ENCODE results near the gene RBAK. TPM values are rescaled to one million over a fixed set of nuclear protein-coding genes. Genes with fewer than 3 reads are reported as not detected.
"Not testable (repeated sequence)": the region's sequence is repeated elsewhere in the genome, so short reads cannot be mapped to it uniquely, and the experiment has no call there.

Gene RBAK
- total RNA-seq, 1 experiment from 2014 or later = 14.5 TPM

- TF ChIP-seq, protein P1, sequence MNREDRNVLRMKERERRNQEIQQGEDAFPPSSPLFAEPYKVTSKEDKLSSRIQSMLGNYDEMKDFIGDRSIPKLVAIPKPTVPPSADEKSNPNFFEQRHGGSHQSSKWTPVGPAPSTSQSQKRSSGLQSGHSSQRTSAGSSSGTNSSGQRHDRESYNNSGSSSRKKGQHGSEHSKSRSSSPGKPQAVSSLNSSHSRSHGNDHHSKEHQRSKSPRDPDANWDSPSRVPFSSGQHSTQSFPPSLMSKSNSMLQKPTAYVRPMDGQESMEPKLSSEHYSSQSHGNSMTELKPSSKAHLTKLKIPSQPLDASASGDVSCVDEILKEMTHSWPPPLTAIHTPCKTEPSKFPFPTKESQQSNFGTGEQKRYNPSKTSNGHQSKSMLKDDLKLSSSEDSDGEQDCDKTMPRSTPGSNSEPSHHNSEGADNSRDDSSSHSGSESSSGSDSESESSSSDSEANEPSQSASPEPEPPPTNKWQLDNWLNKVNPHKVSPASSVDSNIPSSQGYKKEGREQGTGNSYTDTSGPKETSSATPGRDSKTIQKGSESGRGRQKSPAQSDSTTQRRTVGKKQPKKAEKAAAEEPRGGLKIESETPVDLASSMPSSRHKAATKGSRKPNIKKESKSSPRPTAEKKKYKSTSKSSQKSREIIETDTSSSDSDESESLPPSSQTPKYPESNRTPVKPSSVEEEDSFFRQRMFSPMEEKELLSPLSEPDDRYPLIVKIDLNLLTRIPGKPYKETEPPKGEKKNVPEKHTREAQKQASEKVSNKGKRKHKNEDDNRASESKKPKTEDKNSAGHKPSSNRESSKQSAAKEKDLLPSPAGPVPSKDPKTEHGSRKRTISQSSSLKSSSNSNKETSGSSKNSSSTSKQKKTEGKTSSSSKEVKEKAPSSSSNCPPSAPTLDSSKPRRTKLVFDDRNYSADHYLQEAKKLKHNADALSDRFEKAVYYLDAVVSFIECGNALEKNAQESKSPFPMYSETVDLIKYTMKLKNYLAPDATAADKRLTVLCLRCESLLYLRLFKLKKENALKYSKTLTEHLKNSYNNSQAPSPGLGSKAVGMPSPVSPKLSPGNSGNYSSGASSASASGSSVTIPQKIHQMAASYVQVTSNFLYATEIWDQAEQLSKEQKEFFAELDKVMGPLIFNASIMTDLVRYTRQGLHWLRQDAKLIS (CRISPR knock-in tag; IDR thresholded peaks at IDR 0.05; ENCODE audit: borderline replicate concordance) = no peak
- TF ChIP-seq TEAD4 (CRISPR knock-in tag; IDR thresholded peaks at IDR 0.05) = no peak
- TF ChIP-seq ATF3 (CRISPR knock-in tag; conservative IDR thresholded peaks at IDR 0.05) = no peak
- no peak for TF ChIP-seq CREB1 (CRISPR knock-in tag; IDR thresholded peaks at IDR 0.05)
Measured at GRCh38 chr7:5083311-5083711, 37.7 kb downstream of the RBAK start (continued).

DNA sequence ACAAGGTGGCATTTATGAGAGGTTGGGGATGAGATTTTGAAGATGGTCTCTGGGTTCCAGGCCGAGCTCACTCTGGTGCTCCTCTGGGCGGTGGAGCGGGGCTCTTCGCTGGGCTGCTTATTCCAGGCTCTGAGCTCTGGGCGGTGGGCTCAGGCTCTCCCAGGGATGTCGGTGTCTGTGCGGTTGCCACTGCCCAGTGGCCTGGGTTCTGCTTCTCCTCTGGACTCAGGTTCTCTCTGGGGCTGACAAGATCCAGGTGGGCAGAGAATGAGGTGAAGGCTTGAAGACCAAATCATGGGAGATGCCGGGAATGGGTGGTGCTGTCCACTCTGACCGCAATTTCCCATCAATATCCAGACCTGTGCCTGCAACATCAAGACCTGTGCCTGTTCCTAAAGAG, 40.6 kb downstream of the RBAK start:
- CTCF ChIA-PET = interaction anchor here (0.6 to 5.2 kb wide), 8 partner anchors 112 to 294 kb away, joined by 3 to 34 read pairs (median 6); partner anchors contain the start of gene RADIL
- peaks cover 6% of the 10 kb centered on the region; the same call in 1 of the 2 replicates for H3K4me1 Mint-ChIP-seq
- POLR2A ChIA-PET = no interaction called here
- peaks cover 3% of the 10 kb centered on the region for H3K9me3 Mint-ChIP-seq
- no peaks in the 10 kb centered on the region for H3K36me3 Mint-ChIP-seq
- H3K27ac Mint-ChIP-seq = no peak overlapping the region
- ATAC-seq (no peak), DNase-seq (ENCODE audit: low spot score) (no peak)
- peaks cover 19% of the 10 kb centered on the region for H3K27me3 Mint-ChIP-seq (ENCODE audit: low read depth)
- no peak overlapping the region for H3K4me3 Mint-ChIP-seq
- TF ChIP-seq NR3C1 (CRISPR knock-in tag; conservative IDR thresholded peaks at IDR 0.05; ENCODE audit: low read depth) = no peak
- no peak for TF ChIP-seq MYBL2 (CRISPR knock-in tag; IDR thresholded peaks at IDR 0.05)
- no peak for TF ChIP-seq ZNF671 (CRISPR knock-in tag; IDR thresholded peaks at IDR 0.05)
- TF ChIP-seq ZNF232 (CRISPR knock-in tag; IDR thresholded peaks at IDR 0.05) = no peak
- no peak for TF ChIP-seq ZNF317 (CRISPR knock-in tag; IDR thresholded peaks at IDR 0.05; ENCODE audit: borderline replicate concordance, low read depth)
- no peak for TF ChIP-seq JAZF1 (CRISPR knock-in tag; IDR thresholded peaks at IDR 0.05)
- TF ChIP-seq PRRX2 (CRISPR knock-in tag; IDR thresholded peaks at IDR 0.05) = no peak
- no peak for TF ChIP-seq USF2 (CRISPR knock-in tag; IDR thresholded peaks at IDR 0.05)
- TF ChIP-seq SMAD4 (CRISPR knock-in tag; IDR thresholded peaks at IDR 0.05) = no peak
- TF ChIP-seq E2F5 (CRISPR knock-in tag; IDR thresholded peaks at IDR 0.05) = no peak
- no peak for TF ChIP-seq NR2C2 (CRISPR knock-in tag; IDR thresholded peaks at IDR 0.05)
- TF ChIP-seq, protein P2, sequence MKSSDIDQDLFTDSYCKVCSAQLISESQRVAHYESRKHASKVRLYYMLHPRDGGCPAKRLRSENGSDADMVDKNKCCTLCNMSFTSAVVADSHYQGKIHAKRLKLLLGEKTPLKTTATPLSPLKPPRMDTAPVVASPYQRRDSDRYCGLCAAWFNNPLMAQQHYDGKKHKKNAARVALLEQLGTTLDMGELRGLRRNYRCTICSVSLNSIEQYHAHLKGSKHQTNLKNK (CRISPR knock-in tag; IDR thresholded peaks at IDR 0.05) = no peak
- no peak for TF ChIP-seq GTF2I (CRISPR knock-in tag; conservative IDR thresholded peaks at IDR 0.05)
- no peak for TF ChIP-seq ATF1 (CRISPR knock-in tag; IDR thresholded peaks at IDR 0.05)
- TF ChIP-seq, protein P3, sequence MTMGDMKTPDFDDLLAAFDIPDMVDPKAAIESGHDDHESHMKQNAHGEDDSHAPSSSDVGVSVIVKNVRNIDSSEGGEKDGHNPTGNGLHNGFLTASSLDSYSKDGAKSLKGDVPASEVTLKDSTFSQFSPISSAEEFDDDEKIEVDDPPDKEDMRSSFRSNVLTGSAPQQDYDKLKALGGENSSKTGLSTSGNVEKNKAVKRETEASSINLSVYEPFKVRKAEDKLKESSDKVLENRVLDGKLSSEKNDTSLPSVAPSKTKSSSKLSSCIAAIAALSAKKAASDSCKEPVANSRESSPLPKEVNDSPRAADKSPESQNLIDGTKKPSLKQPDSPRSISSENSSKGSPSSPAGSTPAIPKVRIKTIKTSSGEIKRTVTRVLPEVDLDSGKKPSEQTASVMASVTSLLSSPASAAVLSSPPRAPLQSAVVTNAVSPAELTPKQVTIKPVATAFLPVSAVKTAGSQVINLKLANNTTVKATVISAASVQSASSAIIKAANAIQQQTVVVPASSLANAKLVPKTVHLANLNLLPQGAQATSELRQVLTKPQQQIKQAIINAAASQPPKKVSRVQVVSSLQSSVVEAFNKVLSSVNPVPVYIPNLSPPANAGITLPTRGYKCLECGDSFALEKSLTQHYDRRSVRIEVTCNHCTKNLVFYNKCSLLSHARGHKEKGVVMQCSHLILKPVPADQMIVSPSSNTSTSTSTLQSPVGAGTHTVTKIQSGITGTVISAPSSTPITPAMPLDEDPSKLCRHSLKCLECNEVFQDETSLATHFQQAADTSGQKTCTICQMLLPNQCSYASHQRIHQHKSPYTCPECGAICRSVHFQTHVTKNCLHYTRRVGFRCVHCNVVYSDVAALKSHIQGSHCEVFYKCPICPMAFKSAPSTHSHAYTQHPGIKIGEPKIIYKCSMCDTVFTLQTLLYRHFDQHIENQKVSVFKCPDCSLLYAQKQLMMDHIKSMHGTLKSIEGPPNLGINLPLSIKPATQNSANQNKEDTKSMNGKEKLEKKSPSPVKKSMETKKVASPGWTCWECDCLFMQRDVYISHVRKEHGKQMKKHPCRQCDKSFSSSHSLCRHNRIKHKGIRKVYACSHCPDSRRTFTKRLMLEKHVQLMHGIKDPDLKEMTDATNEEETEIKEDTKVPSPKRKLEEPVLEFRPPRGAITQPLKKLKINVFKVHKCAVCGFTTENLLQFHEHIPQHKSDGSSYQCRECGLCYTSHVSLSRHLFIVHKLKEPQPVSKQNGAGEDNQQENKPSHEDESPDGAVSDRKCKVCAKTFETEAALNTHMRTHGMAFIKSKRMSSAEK (CRISPR knock-in tag; IDR thresholded peaks at IDR 0.05; ENCODE audit: borderline replicate concordance) = no peak
- TF ChIP-seq GRHL2 (CRISPR knock-in tag; IDR thresholded peaks at IDR 0.05; ENCODE audit: insufficient replicate concordance, severe bottlenecking) = no peak

GRCh38 chr7:5088228-5088833, 42.7 kb downstream of the RBAK start:
- H3K4me1 Mint-ChIP-seq, H3K27ac Mint-ChIP-seq, H3K36me3 Mint-ChIP-seq, H3K4me3 Mint-ChIP-seq: not testable (repeated sequence)
- ChIA-PET CTCF (interaction anchor here (0.6 to 3.5 kb wide), 25 partner anchors 14 to 804 kb away, joined by 3 to 48 read pairs (median 4); partner anchors contain the start of genes RADIL and RBAK), POLR2A (interaction anchor here (0.6 to 1.0 kb wide), 5 partner anchors 207 to 1876 kb away, joined by 3 to 11 read pairs (median 5); partner anchors contain the start of gene AP5Z1)
- Mint-ChIP-seq H3K9me3 (peaks cover 13% of the 10 kb centered on the region), H3K27me3 (ENCODE audit: low read depth) (peaks cover 22% of the 10 kb centered on the region)
- ATAC-seq = peak; percentile 99
- DNase-seq (ENCODE audit: low spot score) = peak; percentile 63
